ENCODE data around the gene KIRREL3.
A peak's percentile ranks its signal among the peaks of the same experiment; 100 is the strongest.

The KIRREL3 gene

DNA sequence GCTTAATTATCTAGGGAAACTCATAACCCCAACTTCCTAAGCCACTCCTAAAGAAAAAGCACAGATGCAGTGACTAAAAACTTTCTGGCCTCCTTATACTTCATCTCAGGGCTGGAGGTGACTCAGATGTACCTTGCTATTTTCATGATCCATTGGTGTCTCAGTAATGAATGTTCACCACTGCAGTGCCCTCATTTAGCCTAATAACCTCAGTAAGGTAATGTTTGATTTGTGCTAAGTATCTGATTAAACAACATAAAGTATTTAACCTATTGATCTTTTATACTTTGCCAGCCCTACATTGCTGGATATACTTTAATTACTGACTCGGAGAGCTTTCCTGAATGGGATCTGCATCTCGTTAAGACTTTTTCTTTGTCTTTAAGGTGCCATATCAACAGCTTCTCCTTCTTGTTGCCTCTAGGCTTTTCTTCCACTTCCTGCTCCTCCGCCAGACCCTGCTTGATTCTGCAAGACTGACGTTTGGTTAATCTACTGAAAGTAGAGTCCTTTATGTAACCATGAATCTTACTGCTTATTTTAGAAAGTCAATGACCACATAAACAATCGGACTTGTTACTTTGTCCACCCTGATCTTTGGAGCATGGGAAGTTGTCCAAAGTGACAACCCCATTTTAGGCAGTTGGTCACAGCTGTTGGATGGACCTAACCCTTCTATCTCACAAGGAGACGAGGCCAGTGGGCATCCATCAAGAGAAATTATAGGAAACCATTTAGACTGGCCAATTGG lies 342.1 kb downstream of the KIRREL3 start:
- no peak for DNase-seq

DNA sequence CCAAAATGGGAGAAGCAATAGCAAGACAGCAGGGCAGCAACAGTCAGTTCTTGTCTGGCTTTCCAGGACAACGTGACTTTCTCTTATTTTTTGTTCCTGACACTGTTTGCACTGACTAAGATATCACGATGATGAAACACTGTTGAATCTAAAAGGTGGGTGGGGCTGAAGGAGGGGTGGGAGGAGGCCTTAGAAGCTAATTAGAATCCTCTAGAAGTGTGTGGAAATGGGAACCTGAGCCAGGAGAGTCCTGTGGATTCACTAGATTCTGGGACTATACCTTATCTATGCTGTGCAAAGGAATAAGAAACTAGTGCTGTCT lies 344.8 kb downstream of the KIRREL3 start:
- no peak for DNase-seq

DNA sequence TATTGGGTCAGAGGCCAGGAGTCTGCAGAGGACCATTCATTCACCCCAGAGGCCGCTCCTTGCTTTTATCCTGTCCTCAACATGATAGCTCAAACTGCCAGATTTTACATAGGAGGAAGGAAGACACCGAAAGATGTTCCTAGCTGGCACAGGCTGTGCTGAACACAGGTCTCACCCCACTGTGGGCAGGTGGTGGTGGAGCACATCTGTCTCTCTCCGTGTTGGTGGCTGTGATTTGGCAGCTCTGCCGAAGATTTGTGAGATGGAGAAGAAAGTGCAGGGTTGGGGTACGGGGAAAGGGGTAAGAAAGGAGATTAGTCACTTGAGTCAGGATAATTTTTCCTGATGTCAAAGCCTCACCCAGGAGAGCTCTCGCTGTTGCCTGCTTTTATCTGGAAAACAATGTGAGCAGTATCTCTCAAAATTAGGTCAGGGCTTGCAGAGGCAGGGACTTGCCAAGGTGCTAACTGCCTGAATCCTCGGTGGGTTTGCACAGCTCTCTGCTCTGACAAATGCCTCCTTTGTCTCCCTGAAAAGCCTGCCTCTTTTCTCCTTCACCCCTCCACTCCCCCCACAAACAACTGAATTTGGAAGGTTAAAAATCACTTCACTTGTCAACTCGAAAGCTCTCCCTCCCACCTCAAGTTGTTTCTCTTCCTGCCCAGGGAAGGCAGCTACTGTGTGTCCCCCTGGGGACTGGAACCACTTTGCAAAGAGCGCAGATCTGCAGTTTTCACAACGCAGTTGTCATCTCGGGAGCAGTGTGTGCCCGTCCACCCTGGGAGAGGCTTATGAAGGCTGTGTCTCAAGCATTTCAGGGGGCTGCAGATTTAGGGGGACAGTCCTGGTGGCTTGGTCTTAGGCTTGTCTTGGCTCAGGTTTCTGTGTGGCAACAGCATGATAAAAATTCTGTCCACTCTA lies 345.4 kb downstream of the KIRREL3 start:
- no peak for DNase-seq

DNA sequence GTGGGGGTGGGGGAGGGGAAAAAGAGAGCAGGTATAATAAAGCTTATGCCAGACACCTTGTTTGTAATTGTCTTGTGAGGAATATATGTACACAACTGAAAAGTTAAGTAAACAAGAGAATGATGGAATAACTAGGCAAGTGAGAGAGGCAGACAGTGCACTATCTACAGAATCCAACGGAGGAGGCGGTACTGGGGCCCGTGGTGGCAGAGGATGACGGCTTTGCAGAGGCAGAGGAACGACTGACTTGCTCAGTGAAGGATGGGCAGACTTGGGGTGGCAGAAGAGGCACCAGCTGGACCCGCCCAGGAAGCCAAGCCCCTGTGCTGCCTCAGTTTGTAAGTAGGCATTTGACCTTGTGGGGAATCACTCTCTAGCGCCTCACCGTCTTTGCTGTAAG lies 347.5 kb downstream of the KIRREL3 start:
- DNase-seq, result no peak

DNA sequence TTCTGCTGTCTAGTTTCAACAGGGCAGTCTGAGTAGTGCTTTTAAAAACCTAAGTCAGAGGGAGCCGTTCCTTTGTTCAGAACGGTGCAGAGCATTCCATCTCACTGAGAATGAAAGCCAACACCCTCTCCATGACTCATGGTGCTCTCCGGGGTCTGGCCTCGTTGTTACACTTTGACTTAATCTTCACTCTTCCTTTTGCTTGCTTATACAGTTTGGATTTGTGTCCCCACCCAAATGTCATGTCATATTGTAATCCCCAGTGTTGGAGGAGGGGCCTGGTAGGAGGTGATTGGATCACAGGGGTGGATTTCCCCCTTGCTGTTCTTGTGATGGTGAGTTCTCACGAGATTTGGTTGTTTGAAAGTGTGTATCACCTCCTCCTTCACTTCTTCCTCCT lies 352.8 kb downstream of the KIRREL3 start:
- no peak for DNase-seq

DNA sequence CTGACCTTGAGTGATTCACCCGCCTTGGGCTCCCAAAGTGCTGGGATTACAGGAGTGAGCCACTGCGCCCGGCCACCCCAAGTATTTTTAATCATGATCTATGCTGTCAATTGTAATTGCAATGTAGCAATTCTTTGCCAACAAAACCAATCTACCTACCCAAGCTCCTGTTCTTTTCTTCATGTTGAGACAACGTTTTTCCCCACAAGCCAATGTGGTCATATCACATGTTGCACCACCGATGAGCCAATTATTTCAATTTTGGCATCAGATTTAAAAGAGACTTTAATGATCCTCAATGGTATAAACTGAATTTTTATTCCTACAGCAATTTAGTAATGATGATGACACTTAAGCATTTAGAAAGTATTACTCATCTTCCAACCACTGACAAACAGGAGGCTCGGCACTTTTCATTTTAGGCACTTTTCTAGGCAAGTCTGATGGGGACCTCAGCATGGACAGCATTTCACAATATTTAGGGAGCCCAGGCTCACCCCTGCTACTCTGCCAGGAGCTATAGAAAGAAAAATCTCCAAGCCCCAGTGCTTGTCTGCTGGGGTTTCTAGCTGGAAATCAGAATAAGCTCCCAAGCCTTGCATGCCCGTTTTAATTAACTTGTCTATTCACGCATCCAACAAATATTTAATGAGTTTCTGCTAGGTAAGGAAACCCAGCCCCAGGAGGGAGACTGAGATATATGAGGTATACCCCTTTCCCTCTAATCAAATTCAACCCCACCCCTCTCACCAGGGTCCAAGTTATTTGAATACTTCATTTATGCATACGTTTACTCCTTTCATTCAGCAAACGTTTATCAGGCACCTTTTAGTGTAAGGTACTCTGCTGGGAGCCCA lies 353.6 kb downstream of the KIRREL3 start:
- no peak for DNase-seq

DNA sequence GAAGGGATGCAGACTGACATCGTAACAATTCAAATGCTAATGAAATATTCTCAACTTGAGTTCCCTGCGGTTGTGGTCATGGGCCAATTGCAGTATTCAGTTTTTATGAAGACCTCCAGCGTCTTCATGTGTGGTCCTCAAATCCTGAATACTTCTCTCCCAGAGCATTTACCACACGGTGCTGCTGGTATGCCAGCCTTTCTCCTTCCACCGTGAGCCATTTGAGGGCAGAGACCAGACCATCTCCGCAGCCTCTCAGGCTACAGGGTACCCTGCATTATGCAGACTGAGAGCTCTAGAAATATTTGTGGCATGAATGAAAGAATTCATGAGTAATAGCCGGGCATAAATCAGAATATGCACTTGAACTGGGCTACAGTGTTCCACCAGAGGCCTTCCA lies 355.4 kb downstream of the KIRREL3 start:
- DNase-seq, result no peak

DNA sequence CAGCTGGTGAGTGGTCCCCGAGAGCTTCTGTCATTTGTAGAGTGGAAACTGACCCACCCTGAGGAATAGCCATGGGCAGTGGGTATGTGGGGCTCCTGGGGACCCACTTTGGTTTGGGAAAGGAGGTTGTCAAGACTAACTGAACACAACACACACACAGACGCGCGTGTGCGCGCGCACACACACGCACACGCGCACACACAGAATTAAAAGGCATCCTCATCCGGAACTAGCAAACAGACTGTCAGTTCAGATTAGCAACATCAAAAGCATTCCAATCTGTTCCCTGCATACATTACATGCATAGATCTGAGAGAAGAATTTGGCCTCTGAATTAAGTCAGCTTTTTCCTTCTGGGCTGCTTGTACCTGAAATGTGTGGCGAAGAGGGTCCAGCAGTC lies 360.4 kb downstream of the KIRREL3 start:
- no peak for DNase-seq

DNA sequence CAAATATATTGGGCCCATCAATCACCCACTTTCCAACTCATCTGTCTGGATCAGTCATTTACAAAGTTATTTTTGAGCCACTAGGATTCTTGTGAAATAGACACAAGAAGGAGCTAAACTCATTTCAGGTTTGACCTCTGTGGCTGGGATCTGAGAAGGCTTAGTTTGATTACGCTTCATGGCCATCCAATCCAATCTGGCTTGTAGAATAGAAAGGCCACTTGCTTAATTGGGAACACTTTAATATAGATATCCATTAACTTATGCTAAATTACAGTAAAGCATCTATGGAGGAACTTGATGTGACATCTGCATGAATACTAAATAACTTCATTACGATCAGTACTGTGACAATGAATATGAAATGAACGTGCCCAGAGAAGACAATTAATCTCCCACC lies 360.9 kb downstream of the KIRREL3 start:
- no peak for DNase-seq

DNA sequence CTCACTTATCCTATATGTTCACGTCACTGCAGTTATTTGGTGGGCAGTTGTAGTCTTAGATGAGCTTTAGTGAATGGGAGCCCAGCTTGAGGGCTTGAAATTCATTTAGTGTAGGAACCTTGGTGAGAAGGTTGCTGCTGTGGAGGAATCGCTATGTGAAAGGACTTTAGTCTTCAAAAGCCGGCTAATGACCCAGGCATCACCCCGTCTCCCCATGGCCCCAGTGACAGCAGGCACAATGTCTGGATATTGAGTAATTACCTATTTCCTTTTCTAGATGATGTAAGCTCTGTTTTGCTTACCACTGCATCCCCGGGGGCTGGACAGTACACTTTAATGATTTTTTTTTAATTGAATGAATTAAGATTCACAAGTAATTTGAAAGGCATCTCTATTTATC lies 361.9 kb downstream of the KIRREL3 start:
- no peak for DNase-seq

DNA sequence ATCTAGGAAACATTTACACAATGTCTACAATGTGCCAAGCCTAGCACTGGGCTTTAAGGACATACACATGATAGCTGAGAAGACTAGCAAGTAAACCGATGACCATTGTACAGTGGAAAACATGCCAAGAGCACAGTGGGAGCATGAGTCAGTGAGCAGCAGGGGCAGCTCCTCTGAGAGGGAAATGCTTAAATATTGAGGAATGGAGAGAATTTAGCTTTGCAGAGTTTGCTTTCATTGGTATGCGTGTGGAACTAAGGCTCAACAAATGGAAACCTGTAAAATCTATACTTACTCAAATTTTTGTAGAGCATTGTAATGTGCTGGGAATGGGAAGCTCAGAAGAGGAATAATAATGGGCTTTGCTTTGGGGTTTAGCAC lies 362.8 kb downstream of the KIRREL3 start:
- no peak for DNase-seq

DNA sequence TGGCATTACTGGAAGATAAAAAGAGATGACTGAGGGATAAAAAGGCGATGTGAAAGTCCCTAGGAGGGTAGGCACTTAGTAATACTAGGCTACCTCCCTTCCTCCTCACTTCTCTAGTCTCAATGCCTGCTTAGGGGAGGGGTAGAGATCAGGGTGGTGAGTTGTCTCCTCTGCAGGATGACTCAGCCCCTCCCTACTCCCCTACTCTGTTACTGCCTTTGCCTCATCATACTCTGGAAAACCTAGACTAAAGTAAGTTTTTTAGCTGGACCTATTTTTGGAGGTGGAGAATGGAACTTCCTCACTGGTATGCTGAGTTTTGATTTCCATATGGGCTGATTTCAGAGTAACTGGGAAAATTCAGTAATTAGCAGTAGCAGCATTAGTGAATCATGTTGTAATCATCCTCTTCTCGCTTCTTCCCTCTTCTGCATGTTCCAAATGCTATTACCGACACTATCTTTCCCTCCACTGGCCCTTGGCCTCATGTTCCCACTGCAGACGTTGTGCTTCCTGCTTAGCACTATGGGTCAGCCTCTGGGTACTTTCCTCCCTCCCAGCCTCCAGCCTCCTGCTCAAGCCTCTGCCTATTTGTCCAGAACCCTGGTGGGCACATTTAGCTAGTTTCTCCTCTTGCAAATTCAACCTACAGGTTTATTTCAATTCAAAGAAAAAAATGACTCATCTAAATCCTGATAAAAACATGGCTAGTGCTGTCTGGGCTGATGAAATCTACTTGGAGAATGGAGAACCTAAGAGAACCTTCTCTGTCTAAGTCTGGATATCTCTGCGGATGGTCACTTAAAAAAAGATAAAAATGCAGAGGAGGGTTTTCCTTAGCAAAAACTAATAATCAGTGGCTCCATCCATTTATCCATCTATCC lies 363.4 kb downstream of the KIRREL3 start:
- no peak for DNase-seq

DNA sequence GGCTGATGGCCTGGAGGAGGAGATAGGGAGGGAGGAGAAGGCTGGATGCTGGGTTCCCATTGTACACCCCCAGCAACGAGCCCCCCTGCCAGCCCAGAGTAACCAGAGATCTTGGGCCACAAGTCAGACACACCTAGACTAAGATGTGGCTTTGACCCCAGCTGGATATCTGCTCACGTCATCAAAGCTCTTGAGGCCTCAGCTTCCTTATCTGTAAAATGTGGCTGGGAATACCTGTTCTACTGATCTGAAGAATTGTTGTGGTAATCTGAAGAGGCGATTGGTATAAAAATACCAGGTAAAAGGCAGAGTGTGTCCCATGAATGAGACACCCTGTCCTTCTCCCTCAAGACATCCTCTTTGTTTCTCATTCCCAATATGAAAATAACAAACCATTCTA lies 365.1 kb downstream of the KIRREL3 start:
- no peak for DNase-seq

DNA sequence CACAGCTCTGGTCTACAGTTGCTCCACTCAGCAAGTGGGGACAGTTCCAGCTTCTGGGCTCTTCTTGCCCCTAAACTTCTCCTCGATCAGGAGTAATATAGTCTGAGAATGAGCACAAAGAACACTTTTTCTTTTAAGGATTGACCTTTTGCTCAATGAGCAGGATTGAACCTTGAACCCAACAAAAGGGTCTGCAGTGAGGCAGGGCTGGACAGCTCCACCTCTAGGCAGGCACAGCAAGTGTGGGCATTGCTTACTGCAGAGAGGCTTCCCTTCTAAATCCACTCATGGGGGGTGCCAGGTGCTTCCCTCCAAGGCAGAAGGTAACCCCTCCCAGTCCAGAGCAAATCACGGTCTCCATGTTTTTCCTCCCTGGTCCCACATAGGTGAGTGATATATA lies 365.6 kb downstream of the KIRREL3 start:
- DNase-seq, result no peak

DNA sequence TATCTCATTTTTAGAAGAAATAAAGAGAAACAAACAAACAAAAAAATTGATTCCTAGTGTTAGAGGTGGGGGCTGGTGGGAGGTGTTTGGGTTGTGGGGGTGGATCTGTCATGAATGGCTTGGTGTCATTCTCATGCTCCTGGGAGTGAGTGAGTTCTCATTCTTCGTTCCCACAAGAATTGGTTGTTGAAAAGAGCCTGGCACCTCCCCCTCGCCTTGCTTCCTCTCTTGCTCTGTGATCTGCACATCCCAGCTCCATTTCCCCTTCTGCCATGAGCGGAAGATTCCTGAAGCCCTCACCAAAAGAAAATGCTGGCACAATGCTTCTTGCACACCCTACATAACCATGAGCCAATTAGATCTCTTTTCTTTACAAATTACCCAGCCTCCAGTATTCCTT lies 367.2 kb downstream of the KIRREL3 start:
- no peak for DNase-seq

DNA sequence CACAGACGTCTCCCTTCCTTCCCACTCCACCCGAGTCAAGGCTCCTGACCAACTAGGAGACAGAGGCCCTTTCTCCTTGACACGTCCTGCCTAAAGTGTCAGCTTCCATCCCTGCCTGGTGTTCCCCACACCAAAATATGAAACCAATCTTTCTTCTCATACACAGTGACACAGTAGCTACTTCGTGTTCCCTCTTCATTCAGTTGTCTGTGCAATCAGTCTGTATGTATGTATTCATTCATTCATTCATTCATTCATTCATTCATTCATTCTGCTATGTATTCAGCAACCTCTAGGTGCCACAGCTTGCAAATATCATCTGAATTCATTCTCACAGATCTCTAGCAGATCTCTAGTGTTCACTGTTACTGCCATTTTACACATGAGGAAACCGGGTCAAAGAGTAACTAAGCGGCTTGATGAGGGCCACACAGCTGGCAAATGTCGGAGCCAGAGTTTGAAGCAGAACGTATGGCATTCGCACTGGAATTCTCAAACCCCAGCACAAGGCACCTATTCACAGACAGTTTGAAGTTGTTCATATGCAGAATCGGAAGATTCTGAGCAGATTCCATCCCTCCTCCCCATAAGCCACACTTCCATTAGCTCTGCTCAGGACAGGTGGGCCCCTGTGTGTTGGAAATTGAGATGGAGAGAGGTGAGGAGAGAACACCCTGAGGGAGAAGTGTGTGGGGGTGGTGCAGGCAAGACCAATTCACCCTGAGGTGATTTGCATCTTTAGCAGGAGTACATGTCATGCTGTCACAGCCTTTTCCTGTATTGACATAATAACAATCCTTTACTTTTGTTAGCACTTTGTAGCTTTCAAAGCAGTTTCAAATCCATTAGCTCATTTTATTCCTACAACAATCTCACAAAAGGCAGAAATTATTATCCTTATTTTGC lies 369.4 kb downstream of the KIRREL3 start:
- no peak for DNase-seq

DNA sequence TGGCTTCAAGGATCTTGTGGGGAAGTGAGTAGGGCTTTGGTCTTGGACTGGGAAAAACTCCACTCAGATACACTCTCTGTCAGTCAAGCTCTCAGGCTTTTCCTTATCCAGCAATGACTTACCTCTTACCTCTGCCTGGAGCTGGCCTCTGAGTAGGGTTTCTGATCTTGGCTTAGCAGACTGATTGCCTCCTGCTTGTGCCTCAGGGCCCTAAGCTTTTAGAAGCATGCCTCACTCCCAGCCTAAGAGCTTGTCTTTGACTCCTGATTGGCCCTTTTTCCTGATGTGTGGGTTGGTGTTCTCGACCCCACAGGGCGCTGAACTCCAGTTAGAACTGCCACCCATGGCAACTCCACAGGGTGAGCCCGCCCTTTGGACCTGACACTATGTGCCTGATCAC lies 370.1 kb downstream of the KIRREL3 start:
- no peak for DNase-seq

DNA sequence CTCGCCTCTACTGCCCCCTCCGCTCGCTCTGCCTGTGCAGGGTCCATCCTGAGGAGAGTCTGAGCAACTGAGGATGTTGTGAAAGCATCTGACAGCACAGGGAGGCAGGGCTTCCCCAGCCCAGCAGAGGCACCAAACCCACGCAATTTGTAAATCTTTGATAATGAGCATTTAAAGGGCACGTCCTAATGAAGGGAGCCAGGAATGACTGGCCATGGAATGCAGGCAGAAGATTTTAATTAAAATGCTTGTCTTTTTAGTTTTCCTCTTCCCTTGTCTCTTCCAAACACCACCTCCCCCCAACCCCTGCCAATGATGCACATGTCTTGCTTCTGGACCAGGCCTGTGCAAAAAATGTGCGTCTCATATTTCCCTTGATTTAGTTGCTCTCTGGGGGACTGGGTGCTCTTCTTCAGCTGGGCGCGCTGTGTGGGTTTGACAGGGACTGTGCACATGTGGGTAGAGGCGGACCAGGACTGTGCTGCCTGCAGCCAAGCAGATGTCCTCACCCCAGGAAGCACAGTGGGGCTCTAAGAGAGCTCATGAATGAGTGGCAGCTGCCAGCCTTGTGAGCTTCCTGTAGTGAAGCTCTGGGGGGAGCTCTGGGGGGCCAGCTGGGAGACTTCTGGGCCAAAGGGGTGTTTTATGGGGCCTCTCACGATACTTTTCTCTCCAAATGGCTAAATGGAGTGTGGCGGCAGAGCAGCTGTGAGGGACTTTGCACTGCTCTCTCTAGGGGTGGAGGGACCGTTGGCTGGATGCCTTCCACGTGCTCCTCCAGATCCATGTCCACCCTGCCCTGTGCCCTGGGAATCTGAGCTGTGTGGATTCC lies 371.6 kb downstream of the KIRREL3 start:
- DNase-seq, result peak; percentile 69

DNA sequence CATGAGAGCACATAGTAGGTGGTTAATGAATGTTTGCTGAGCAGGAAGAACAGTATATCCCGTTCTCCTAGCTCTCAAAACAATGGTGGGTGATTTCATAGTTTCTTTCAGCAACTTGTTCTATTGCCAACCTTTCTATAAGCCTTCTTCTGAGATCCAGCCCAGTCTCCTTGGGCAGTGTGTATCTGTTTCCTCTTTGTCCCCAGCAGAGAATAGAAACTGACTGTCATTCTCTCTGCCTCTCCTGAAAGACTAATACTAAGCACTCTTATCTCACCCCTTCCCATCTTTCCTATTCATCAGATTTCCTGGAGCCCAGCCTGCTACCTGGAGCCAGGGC lies 372.1 kb downstream of the KIRREL3 start:
- no peak for DNase-seq

DNA sequence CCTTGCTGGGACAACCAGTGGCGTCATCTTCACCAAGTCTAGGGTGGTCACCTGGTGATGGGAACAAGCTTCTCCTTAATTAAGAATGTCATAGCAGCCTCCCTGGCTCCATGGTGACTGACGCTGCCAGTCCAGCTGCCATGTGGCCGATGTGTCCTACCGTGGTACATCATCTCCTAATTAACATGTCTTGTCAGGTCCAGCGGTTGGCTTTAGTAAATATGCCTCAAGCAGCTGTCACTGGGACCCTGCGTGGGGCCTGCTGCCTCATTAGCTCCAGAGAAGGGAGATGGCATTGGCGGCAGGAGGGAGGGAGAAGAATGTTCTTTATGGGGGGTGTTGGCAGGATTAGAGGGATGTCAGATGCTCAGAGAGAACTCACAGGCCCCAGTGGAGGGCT lies 373.1 kb downstream of the KIRREL3 start:
- DNase-seq, result no peak

DNA sequence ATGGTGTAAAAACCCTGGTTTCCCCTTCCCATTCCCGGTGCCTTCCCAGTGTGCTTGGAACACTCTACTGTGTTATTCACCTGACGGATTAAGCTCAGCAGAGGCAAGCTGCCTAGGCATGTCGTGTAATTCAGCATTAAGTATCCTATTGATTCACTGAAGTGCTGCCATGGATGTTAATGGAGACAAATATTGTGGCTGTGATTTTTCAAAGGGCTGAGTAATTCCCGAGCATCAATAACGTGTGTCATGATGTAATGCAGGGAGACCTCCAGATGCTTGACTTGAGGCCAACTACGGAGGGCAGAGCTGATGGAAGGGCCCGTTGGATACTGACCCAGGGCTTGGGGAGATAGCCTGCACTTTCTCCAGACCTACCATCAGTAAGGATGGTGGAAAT lies 376.1 kb downstream of the KIRREL3 start:
- no peak for DNase-seq
